GM21717 (cell line): ENCODE measurements around the gene HOXA13.

Source experiments
- ATAC-seq: cut with Tn5 transposase; IDR thresholded peaks from one replicate; pipeline ENCODE4 v1.9.1; 2021; ENCODE audit warnings: mild to moderate bottlenecking, moderate library complexity; ENCODE audit not compliant: unreplicated experiment

The HOXA13 gene

DNA sequence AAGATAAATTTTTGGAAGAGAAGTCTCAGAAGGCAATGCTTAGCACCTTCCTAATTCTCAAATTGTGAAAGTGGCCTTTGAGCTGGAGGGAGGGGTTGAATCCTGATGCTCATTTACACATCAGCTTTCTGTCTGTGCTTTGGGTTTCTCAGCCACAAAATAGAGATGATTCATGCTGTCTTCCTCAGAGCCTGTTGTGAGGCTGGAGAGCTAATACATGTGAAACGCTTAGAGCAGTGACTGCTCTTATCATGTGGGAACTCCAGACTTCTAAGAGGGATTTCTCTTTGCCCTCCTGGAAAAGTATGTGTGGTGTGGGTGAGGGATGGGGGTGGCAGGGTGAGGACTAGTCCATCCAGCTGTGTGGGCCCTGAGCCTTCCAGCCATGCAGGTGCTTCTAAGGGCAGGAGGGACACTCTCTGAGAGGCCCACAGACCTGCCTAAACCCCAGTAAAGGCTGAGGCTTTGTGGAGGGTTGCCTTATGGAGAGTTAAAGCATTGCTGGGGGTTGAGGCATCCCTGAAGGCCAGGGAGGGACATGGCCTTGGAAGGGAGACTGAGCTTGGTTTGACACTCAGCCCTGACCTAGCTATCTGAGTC is 37.9 kb upstream of the HOXA13 start:
- ATAC-seq = no peak

DNA sequence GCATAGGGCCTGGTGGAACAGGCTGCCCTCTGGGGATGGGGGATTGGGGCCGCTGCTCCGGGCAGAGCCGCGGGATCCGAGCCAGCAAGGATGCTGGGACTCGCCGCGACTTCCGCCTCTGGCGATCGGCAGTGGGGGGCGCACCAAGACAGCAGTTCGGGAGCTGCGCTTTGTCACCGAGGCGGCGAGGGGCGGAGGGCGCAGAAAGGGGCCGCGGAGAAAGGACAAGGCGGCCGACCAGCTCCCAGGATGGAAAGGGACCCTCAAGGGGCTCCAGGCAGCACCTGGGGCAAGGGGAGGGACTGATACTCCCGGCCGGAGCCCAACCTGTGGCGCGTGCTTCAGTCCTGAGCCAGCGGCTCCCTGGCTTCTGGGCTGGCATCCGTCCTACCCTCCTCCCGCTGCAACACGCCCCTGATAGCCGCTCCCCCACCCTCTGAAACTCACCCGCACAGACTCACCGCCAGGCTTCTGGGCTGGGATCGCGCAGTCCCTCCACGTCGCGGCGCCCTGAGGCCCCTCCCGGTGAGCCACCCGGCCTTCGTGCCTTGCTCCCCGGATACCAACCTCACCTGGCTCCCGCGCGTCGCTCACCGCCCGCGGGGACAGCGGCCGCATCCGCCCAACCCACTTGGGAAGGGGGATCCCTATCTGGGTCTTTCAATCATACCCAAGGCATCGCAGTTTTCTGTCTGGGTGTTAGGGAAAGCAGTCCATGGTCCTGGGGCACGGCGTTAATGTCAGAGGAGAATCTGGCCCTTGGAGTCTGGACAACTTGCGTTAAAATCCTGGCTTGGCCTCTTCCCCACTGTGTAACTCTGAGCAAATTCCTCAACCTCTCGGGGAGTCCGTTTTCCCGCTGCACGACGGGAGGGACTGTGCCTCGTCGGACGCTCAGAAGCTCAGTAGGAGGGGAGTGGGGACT is 35.8 kb upstream of the HOXA13 start:
- ATAC-seq = no peak

DNA sequence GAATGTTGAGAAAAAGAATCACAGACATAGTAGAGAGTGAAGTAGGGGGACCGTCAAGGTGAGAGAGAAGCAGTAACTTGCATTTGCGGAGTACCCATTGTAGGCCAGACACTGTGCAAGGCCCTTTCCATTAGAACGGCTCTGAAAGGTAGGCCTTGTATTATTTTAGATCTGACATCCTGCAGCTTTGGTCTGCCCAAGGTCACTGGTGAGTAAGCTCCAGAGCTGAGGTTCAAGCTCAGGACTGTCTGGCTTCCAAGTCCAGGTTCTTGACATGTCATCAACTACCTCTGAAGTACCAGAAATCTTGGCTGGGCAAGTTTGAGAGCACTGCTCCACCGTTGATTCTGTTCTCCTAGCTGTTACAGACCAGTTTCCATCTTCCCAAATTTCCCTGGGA is 29.6 kb upstream of the HOXA13 start:
- no peak for ATAC-seq

DNA sequence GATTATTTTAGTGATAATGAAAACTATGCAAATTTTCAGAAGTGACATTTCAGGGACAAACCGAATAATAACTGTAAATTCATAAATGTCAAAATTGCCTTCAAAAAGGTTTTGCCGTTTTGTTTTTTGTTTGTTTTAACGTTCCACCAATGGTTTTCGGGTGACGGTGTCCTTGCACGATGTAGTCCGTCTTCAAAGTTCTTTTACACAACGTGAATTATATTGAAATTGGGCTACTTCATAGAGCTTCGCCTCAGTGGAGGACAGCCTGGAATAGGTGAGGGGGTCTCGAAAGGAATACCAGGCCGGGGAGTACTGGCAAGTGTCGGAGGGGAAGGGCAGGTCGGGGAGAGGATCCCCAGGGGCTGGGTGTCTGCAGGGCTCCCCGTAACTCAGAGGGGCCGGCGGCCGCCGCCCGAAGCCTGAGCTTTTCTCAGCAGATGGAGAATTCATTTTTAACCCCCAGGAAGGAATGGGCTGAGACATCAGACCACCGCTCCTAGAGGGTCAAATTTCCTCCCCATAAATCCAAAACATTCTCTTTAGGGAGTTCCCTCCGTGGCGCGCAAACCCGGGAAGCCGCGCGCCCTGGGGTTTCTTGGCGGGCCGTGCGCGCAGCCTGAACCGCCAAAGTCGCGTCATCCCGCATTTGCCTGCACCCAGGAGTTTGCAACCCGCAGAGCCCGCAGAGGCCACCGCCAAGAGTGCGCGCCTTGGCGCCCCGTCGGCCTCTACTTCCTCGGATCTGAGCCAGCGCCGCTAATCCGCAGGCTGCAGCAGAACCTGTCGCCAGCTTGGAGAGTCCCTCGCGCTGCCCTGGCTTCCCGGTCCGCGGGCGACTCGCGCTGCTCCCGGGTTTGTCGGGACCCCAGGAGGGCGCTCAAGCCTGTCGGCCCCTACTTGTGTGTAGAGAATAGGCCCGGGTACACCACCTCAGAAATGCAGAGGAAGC is 25.4 kb upstream of the HOXA13 start:
- ATAC-seq = no peak

DNA sequence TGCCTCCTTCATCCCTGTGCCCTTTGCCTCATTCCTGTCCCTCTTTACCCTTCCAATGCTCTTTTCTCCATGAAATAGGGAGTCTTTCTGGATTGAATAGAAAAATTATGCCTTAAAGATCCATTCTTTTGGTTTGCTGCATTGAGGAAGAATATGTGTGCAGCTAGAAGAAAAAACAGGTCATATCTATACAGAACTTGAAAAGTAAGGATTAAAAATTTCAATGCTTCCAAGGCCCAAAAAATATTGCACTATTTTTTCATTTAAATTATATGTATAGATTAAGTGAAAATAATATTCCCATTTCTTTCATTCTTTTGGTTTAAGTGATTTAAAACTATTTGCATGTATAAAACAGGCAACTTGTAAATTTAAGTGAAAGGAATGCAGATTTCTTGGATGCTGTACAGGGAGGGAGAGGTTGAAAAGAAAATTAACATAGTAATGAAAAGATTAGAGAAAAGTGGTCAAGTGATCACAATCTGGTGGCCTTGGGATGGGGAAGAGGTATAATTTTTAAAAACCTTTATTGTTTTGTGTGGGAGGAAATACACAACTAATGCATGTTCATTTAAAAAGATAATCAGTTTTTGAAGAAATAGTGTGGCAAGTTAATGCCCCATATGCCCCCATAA is 24.2 kb upstream of the HOXA13 start:
- no peak for ATAC-seq

DNA sequence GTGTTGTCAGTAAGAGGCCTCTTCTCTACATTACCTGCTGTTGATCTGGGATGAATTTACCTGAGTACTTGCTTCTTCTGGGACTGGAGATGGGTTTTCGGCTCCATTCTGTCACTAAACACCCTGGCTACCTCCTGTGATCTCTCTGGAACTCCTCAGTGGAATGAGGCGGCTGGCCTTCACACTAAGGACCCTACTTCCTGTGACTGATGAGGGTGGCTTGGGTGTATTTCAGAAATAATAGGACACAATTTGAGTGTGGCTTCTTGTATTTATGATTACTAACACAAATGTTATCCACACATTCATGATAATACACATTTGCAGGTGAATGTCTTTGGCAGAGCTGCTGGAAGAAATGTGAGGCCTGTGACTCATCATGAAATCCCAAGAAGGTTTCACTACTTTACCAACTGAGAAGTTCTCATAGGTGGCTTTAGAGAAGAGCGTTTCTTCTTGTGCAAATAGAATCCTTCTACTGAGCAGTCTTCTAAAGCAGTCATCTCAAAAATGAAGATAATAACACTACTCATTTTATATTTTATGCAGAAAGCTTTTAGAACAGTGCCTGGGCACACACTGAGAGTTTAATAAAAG is 21.4 kb upstream of the HOXA13 start:
- no peak for ATAC-seq

DNA sequence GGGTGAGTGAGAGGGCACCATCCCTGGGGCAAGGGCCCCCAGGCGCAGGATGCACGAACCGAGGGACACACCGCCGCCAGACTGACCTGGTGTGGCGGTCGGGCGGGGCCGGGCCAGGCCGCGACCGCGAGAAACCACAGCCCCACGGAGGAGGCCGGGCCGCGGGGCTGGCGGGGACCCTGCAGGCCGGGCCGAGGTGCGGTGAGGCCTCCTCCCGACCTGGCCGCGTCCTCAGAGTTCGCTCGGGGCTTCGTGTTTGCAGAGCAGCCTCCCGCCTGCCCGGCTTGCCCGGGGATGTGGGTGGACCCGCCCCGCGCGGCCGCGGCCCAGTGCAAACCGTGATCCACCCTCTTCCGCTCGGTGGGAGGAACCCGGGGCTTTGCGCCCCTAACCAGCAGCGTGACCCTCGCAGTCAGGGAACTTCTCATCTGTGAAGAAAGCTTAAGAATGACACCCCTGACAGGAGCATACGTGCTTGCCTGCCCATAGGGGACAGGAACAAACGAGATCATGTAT is 20.6 kb upstream of the HOXA13 start:
- no peak for ATAC-seq

DNA sequence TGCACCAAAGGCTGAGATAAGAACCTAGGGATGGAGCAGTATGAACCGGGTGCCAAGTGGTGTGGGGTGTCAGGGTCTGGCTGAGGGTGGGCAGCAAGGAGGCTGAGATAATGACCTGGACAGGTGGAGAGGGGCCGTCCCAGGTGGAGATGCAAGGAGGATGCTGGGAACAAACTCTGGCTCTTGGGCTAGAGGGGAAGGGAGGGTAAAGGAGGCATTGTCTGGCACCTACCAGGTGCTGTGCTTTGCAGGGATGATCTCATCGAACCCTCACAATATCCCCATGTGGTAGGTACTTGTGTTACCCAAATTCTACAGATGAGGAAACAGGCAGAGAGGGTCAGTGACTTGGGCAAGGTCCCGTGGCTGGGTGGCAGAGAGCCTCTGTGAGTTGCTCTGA is 19.9 kb upstream of the HOXA13 start:
- ATAC-seq = no peak

DNA sequence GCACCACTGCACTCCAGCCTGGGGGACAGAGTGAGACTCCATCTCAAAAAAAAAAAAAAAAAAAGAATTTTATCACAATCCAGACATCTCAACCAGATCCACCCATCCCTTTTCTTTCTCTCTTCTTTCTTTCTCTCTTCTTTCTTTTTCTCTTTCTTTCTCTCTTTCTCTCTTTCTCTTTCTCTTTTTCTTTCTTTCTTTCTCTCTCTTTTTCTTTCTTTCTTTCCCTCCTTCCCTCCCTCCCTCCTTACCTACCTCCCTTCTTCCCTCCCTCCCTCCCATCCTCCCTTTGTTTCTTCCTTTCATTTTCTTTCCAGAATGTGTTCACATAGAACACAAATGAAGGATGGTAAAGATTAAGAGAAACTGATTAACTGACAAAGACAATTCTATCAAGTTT is 18.1 kb upstream of the HOXA13 start:
- ATAC-seq = no peak

DNA sequence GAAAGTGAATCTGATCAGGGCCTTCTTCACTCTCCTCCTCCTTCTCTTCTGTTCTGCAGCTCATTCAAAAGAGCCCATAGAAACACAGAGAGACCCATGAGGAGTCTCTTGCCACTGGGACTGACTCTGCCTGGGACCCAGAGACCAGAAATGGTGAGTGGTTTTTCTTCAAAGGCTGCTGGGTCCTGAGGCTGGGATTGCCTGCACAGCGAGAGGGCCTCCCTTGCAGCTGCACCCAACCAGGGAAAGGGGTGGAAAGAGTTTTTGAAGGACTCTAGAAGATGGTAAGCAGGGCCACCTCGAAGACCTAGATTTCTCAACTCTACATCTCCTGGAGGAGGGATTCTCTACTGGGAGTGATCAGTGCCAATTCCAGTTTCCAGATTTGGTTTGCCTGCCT is 15.5 kb upstream of the HOXA13 start:
- ATAC-seq = no peak

DNA sequence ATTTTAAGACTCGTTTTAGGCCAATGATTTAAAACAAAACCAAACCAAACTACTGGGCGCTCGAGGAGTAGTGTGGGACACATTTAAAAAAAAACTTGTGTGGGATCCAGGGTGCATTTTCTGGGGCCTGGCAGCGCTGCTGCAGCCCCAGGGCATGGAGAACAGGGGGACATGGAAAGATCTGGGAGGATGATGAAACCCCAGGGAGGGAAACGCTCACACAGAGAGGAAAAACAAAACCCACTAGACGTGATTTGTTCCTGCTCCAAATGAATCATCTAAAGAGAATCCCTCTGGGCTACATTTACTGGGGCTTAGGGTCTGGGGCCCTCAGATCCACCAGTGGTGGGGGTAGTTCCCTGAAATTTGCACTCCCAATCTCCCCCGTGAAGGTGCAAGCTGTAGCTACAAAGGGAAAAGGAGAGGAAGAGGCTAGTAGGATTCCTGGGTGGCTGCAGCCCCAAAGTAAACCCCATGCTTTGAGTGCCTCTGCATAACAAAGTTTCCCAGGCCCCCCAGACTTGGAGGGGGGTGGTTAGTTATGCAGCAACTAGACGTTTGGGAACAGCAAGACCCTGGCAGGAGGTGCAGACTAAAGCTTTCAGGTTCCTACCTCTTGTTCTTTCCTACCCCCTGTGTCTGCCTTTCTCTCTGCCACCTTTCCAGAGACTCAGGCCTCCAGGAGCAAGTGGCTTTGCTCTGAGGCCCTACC is 14.5 kb upstream of the HOXA13 start:
- ATAC-seq = no peak

DNA sequence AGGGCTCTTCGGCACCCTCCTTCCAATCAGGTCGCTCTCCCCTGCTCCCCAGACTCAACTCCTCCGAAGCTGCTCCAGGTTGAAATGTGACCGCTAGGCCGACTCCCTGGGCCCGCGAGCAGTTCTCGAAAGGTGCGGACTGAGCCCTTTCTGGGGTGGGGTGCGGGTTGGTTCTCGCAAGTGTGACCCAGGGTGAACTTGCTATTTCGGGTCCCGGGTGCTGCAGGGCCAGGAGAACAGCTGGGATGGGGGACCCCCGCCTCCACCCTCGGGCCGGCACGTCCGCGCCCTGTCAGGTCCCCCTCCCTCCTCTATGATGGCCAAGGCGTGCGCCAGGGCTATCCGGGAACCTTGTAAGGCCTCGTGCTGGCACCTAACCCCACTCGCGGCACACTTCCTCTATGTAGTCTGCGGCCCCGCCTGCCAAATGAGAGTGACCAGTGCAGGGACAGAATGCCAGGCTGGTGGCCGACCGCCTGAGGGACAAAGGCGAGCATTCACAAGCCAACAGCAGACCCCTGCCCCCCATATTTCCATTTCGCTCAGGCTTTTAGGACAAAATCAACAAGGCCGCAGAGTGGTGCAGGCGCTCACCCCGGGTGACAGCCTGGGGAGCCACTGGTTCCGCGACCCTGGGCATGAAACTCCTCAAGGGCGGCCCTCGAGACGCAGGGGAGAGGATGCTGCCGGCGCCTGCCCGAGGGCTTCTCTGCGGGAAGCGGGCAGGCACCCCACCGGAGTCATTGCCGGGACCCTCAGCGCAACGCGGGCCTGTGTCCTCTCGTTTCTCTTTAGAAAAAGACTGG is 13.7 kb upstream of the HOXA13 start:
- no peak for ATAC-seq

DNA sequence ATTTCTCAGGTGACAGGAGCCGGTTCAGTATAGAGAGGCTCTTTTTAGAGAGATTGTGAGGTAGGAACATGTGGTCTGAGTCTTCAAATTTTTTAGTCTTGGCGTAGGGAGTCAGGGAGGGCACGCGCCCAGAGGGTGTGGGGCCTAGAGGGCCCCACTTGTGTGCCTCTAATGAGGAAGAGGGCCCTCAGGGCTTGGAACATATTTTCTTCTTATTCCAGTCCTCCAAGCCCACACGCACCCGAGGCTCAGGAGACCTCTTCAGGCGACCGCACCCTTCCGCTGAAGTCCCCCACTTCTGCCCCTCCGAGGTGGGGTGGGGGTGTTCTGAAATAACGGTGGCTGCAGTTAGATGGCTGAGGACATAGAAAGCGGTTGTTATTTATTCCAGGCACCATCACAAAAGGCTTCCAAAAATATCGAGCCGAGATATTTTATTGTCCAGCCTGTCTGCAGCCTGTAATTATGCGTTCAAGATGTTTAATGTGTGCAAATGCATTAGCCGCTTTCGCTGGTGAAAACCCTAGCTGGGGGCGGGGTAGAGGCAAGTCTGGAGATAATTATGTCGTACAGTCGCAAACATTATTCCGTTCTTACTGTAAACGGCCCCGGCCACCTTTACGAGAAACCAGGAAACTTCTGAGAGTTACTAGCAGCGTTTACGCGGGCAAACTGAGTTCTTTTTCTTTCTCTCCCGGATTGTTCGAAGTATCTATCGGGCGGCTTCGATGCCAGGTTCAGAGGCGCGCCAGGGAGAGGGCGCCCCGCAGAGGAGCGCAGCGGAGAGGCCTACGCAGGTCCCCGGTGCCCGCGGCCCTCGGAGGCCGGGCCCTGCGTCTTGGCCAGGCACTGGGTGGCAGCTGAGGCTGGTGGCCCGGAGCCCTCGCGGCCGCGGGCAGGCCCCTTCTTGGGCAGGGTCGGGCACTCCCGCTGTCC is 12.9 kb upstream of the HOXA13 start:
- ATAC-seq = no peak

DNA sequence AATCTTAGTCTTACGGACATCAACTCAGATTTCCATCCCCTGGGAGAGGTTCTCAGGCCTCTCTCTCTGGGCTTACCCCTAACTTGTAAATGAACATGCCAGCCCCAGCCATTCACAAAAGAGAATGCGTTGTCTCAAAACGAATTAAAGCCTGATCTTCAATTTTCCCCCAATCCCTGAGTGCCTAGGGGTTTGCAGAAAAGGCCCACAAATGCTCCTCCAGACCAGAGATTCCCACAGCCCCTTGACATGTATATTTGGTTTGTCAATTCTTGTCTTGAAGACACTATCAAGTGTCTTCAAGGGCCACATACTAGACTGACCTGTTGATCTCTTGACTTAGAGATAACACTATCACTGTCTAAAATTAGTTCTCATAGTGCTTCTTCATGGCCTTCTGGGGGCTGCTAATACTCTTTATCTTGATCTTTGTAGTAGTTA is 11.9 kb upstream of the HOXA13 start:
- ATAC-seq = no peak

DNA sequence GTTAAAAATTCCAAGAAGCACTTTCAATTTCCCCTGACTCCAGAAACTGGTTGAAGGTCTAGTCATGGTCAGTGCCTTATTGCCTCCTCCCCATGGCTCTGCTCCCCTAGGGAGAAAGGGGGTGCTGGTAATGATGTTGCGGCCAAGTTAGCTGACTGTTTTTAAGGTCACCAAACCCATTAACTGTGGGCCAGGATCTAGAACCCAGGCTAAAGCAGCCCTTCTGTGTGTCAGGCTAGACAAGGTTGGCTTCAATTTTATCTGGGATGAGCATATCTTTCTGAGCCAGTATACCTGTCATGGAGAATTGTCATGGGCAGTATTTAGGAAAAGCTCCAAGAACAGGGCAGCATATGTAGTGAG is 11.2 kb upstream of the HOXA13 start:
- no peak for ATAC-seq

DNA sequence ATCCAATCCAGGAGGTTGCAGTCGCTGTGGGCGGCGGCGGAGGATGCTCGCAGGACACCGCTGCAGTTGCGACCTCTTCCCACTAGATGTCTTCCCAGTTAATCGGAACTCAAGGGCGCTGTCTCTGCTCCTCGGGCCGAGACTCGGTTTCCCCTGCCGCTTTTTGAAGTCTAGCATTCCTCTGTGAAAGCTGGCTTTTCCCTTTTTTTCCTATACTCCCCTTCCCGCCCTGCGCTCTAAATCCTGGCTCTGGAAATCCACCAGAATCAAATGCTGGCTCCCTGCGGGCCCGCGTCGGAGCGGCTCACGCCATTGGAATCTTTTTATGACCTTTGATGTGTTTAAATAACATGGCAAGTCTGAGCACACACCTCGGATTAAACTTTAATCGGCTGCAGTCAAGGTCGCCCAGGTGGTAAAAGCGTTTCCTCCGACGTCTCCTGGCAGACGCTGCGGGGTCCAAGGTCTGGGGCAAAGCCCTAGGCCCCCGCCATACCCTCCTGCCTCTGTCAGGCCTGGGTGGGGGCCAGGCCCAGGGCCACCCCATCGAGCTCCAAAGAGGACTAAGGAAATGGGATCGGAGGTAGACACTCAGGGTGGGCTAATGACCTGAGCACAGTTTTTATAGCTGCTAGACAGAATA is 10.7 kb upstream of the HOXA13 start:
- ATAC-seq = no peak

DNA sequence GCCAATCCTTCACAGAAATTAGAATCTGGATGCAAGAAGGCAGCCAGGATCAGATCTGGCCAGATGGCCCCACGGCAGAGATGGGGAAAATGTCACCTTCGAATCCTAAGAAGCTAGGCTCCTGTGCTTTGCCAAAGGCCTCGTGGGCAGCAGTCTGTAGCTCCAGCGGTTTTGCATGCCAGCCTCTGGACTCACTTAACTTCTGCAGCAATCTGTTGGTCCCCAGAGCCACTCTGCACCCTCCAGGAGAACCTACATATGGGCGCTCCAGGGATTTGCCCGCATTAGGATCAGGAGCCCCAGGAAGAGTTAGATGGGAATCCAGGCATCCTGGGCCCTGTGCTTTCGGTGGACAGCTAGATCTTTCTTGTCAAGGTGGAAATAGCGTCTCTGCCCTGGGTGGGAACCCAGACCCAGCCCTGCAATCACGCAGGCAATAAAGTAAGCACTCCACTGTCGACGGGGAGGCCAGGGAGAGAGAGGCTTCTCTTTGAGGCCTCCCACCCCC is 10.1 kb upstream of the HOXA13 start:
- no peak for ATAC-seq
